PC-3 (cell line): ENCODE results near the gene TRPM8. TPM values are rescaled to one million over a fixed set of nuclear protein-coding genes. Genes with fewer than 3 reads are reported as not detected.

Source experiments
- ATAC-seq: fragments of 200-7000 bp; cut with Tn5 transposase; 2 replicates; pipeline ENCODE4 v1.9.1; 2020; ENCODE audit warnings: mild to moderate bottlenecking, moderate library complexity
- BruUV-seq: library from RNA; stranded (reverse); fragments of 400-500 nt; replicated peaks from 2 replicates; lab custom pipeline; 2021; lab: Mats Ljungman, UMichigan
- CTCF ChIA-PET: fragments of 300-600 bp; sonication (Branson Sonifier 250); formaldehyde crosslinking; loops from one replicate; lab custom pipeline; 2022; ENCODE audit warnings: antibody characterized with exemption; lab: Charles Lee
- POLR2A ChIA-PET: fragments of 300-600 bp; sonication (Branson Sonifier 250); formaldehyde crosslinking; loops from one replicate; lab custom pipeline; 2022; ENCODE audit warnings: antibody characterized with exemption; ENCODE audit not compliant: unreplicated experiment; lab: Charles Lee
- DNase-seq: peaks from one replicate; pipeline ENCODE4 v3.0.0-alpha.2; 2015
- H2AFZ ChIP-seq: fragments of 300-600 bp; sonication (generic); 2 replicates; pipeline ENCODE4 v1.6.0; 2016; ENCODE audit warnings: antibody characterized with exemption, low read length
- H3F3A ChIP-seq: fragments of 300-600 bp; sonication (generic); one replicate; pipeline ENCODE4 v1.6.0; 2017; ENCODE audit warnings: antibody characterized with exemption, low read length, control low read depth, mild to moderate bottlenecking; ENCODE audit not compliant: unreplicated experiment
- H3K27ac ChIP-seq: fragments of 300-600 bp; sonication (generic); 2 replicates; pipeline ENCODE4 v1.5.1; 2016; ENCODE audit warnings: mild to moderate bottlenecking, low read length
- H3K27me3 ChIP-seq: fragments of 300-600 bp; sonication (generic); 2 replicates; pipeline ENCODE4 v1.6.1; 2016; ENCODE audit warnings: low read length, mixed read lengths
- H3K36me3 ChIP-seq: fragments of 300-600 bp; sonication (generic); 2 replicates; pipeline ENCODE4 v1.6.1; 2016; ENCODE audit warnings: low read depth, mixed run types, low read length, mixed read lengths
- H3K4me1 ChIP-seq: fragments of 300-600 bp; sonication (generic); 2 replicates; pipeline ENCODE4 v1.5.1; 2016; ENCODE audit warnings: low read length; ENCODE audit not compliant: insufficient read depth
- H3K4me2 ChIP-seq: fragments of 300-600 bp; sonication (generic); 2 replicates; pipeline ENCODE4 v1.6.0; 2016; ENCODE audit warnings: low read length
- H3K4me3 ChIP-seq: fragments of 300-600 bp; sonication (generic); 2 replicates; pipeline ENCODE4 v1.5.1; 2016; ENCODE audit warnings: mild to moderate bottlenecking, low read length, mixed read lengths
- H3K79me2 ChIP-seq: fragments of 300-600 bp; sonication (generic); 2 replicates; pipeline ENCODE4 v1.6.1; 2017; ENCODE audit warnings: low read length, mixed read lengths
- H3K9ac ChIP-seq: fragments of 300-600 bp; sonication (generic); 2 replicates; pipeline ENCODE4 v1.6.0; 2016; ENCODE audit warnings: mild to moderate bottlenecking, low read length
- H3K9me2 ChIP-seq: fragments of 300-600 bp; sonication (generic); replicated peaks from 2 replicates; pipeline ENCODE4 v1.6.1; 2016; ENCODE audit warnings: mixed run types, low read length, mixed read lengths
- H3K9me3 ChIP-seq: fragments of 300-600 bp; sonication (generic); 2 replicates; pipeline ENCODE4 v1.6.1; 2016; ENCODE audit warnings: low read length, mixed read lengths
- H4K20me1 ChIP-seq: fragments of 300-600 bp; sonication (generic); 2 replicates; pipeline ENCODE4 v1.6.1; 2016; ENCODE audit warnings: low read length, mixed read lengths
- EZH2 ChIP-seq: fragments of 300-600 bp; sonication (generic); IDR thresholded peaks from one replicate; pipeline ENCODE4 v1.6.1; 2017; ENCODE audit warnings: antibody characterized with exemption, mild to moderate bottlenecking, low read length; ENCODE audit not compliant: unreplicated experiment
- EZH2phosphoT487 ChIP-seq: fragments of 300-600 bp; sonication (generic); IDR thresholded peaks from 2 replicates; pipeline ENCODE4 v1.6.1; 2018; ENCODE audit warnings: mild to moderate bottlenecking, antibody characterized with exemption, low read length, borderline replicate concordance
- intact Hi-C: fragments of 100-400 bp; cut with micrococcal nuclease; formaldehyde crosslinking; loops from 2 replicates; pipeline ENCODE4 v1.9.0; 2023
- total RNA-seq: library from RNA; depleted of rRNA; stranded (reverse); fragments of >200 nt; gene quantifications from 2 replicates; pipeline ENCODE4 v1.2.3, GENCODE V29; 2014
- TF ChIP-seq, protein P1 (sequence below): fragments of 300-600 bp; sonication (generic); conservative IDR thresholded peaks from 2 replicates; pipeline ENCODE4 v1.5.1; 2017; ENCODE audit warnings: antibody characterized with exemption, low read depth, mild to moderate bottlenecking, low read length

TRPM8 gene
- total RNA-seq, 1 experiment from 2014 or later, result not detected

DNA sequence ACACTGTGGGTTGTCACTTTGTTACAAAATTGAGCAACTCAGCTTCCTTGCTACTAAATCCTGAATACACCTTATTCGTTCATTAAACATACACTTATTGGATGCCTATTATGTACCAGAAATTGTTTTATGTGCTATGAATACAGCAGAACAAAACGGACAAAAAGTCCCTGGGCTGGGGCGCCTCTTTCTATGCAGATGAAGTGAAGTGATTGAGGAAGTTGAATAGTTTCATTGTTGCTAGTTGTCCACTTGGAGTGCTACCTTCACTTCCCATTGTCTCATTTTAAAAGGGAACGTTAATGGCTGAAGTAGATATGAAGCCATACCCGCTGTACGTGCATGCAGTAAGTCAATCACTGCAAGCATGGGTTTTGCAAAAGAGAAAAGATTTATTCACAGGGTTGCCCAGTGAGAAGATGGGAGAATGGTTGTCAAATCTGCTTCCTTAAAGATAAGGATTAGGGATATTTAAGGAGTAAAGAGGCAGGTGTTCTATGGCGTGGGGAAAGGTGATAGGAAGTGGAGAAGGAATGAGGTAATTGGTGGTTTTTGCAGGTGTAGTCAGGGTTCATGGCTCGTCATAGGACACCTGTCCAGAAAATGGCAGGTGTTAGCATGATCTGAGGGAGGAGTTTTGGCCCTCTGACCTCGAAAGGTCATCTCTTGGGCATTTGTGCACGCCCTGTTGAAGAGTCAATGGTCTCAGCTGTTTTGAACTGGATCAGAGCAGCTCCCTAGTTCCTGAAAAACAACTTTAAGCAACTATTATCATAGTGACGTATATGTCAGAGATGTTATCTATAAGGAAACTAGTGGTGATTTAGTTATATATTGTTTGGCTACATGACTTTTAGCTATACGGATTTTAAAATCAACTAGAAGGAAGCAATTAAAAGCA, 23.5 kb downstream of the TRPM8 start:
- no peak for DNase-seq
- H3K79me2 ChIP-seq, result no peaks in the 10 kb centered on the region
- no peaks in the 10 kb centered on the region for H3K27me3 ChIP-seq
- H4K20me1 ChIP-seq, result no peaks in the 10 kb centered on the region
- no peaks in the 10 kb centered on the region for H3K9me3 ChIP-seq
- intact Hi-C loops, result no loop called here
- no peak overlapping the region for H3K9ac ChIP-seq
- ChIA-PET CTCF (no interaction called here), POLR2A (no interaction called here)
- TF ChIP-seq EZH2phosphoT487 (no peak), EZH2 (no peak)
- TF ChIP-seq, protein P1, sequence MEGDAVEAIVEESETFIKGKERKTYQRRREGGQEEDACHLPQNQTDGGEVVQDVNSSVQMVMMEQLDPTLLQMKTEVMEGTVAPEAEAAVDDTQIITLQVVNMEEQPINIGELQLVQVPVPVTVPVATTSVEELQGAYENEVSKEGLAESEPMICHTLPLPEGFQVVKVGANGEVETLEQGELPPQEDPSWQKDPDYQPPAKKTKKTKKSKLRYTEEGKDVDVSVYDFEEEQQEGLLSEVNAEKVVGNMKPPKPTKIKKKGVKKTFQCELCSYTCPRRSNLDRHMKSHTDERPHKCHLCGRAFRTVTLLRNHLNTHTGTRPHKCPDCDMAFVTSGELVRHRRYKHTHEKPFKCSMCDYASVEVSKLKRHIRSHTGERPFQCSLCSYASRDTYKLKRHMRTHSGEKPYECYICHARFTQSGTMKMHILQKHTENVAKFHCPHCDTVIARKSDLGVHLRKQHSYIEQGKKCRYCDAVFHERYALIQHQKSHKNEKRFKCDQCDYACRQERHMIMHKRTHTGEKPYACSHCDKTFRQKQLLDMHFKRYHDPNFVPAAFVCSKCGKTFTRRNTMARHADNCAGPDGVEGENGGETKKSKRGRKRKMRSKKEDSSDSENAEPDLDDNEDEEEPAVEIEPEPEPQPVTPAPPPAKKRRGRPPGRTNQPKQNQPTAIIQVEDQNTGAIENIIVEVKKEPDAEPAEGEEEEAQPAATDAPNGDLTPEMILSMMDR, result no peak
- ATAC-seq, result no peak
- H3K9me2 ChIP-seq, result no peaks in the 10 kb centered on the region
- no peaks in the 10 kb centered on the region for H3F3A ChIP-seq
- no peaks in the 10 kb centered on the region for H3K36me3 ChIP-seq
- no TSS peak for BruUV-seq
- H3K4me1 ChIP-seq, result no peaks in the 10 kb centered on the region
- H3K27ac ChIP-seq, result no peak overlapping the region
- no peak overlapping the region for H3K4me2 ChIP-seq
- no peak overlapping the region for H2AFZ ChIP-seq
- no peak overlapping the region for H3K4me3 ChIP-seq

DNA sequence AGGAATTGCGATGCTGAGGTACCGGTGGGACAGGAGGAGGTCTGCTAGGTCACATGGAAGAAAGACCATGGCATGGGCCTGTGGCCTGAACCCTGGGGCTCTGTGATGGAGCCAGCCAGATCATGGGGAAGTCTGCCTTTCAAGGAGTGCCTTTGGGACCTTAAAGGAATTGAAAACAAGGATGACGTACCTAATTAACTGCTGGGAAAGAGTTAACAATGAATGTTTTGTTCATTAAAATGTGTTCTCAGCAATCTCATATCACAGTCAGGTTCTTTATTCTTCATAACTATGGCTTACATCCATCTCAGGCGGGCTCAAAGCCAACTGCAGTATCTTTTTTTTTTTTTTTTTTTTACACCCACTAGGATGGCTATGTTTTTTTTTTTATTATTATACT, 25.6 kb downstream of the TRPM8 start:
- H4K20me1 ChIP-seq, result no peaks in the 10 kb centered on the region
- no peaks in the 10 kb centered on the region for H3K79me2 ChIP-seq
- no peaks in the 10 kb centered on the region for H3K27me3 ChIP-seq
- intact Hi-C loops, result no loop called here
- no peak overlapping the region for H3K4me2 ChIP-seq
- no peak overlapping the region for H3K27ac ChIP-seq
- H3K9me3 ChIP-seq, result no peaks in the 10 kb centered on the region
- H3K9ac ChIP-seq, result no peak overlapping the region
- ChIA-PET POLR2A (no interaction called here), CTCF (no interaction called here)
- BruUV-seq, result no TSS peak
- DNase-seq (no peak), ATAC-seq (no peak)
- H3K4me1 ChIP-seq, result no peaks in the 10 kb centered on the region
- H3K9me2 ChIP-seq, result no peaks in the 10 kb centered on the region
- H3K4me3 ChIP-seq, result no peak overlapping the region
- H2AFZ ChIP-seq, result no peak overlapping the region
- no peaks in the 10 kb centered on the region for H3F3A ChIP-seq
- TF ChIP-seq, protein P1, result no peak
- TF ChIP-seq EZH2, result no peak
- no peak for TF ChIP-seq EZH2phosphoT487
- no peaks in the 10 kb centered on the region for H3K36me3 ChIP-seq

DNA sequence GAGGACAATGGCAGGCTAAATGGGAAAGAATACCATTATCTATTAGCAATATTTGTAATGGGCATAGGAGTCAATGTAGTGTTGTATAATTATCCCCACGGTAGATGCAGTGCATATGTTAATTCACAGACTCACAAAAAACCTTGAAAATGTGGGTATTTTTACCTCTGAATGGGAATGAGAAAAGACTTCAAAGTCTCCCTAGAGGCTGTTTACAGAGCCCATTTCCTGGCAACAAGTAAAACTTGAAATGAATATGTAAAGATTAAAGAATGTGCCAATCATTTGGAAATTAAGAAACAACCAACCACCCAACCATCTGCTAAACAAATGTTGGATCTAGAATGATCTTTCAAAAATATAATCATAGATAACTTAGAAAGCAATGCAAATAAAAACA, 27.1 kb downstream of the TRPM8 start:
- no TSS peak for BruUV-seq
- ATAC-seq (no peak), DNase-seq (no peak)
- TF ChIP-seq EZH2, result no peak
- TF ChIP-seq, protein P1, result no peak
- no peak for TF ChIP-seq EZH2phosphoT487
- CTCF ChIA-PET, result no interaction called here
- no peaks in the 10 kb centered on the region for H3K79me2 ChIP-seq
- H3K9me3 ChIP-seq, result no peaks in the 10 kb centered on the region
- POLR2A ChIA-PET, result no interaction called here
- intact Hi-C loops, result no loop called here
- H3K27me3 ChIP-seq, result no peaks in the 10 kb centered on the region
- no peaks in the 10 kb centered on the region for H4K20me1 ChIP-seq
- no peak overlapping the region for H3K9ac ChIP-seq
- no peaks in the 10 kb centered on the region for H3K9me2 ChIP-seq
- H3K4me1 ChIP-seq, result no peaks in the 10 kb centered on the region
- H3K36me3 ChIP-seq, result no peaks in the 10 kb centered on the region
- H3K27ac ChIP-seq, result no peak overlapping the region
- no peak overlapping the region for H3K4me3 ChIP-seq
- H3F3A ChIP-seq, result no peaks in the 10 kb centered on the region
- H3K4me2 ChIP-seq, result no peak overlapping the region
- H2AFZ ChIP-seq, result no peak overlapping the region
